Gastrocnemius medialis (tissue), 4 donors: Measurements from ENCODE around the gene OGA.

Experiments used
- POLR2A ChIP-seq, 2 donors: fragments of 450-650 bp; IDR thresholded peaks; one replicate each; pipeline ENCODE4 v1.6.1; 2017; ENCODE audit warnings: antibody characterized with exemption in 2 of 2, mild to moderate bottlenecking in 2 of 2, moderate library complexity in 2 of 2
- TF ChIP-seq, protein P1 (sequence below), 5 experiments: fragments of 450-650 bp in 3 of 5; fragments of 200-600 bp in 2 of 5; sonication (generic) in 2 of 5; IDR thresholded peaks in 4 of 5; conservative IDR thresholded peaks in 1 of 5; 1 replicate in 4 of 5; 2 replicates in 1 of 5; pipeline ENCODE4 v1.5.1; 2016 to 2019; ENCODE audit warnings: antibody characterized with exemption in 5 of 5, mild to moderate bottlenecking in 3 of 5, moderate library complexity in 3 of 5

DNA sequence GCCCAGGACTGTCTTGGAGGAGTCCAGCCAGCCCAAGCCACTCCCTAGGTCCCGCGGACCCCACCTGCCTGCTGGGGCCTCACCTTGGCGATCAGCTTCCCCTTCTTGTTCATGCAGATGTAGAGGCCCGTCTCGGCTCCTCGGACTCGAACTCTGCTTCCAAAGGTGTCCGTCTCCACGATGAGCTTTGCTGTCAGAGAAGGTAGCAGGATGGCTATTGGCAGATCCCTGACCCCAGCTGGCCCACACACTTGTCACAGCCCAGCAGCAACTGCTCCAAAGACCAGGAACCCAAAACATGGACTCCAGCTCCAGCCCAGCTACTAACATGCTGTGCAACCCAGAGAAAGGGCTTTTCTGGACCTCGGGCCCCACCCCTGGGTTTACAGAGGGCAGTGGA is 46.9 kb downstream of the OGA start:
- TF ChIP-seq POLR2A (IDR thresholded peaks at IDR 0.05), result no peak
- TF ChIP-seq, protein P1, sequence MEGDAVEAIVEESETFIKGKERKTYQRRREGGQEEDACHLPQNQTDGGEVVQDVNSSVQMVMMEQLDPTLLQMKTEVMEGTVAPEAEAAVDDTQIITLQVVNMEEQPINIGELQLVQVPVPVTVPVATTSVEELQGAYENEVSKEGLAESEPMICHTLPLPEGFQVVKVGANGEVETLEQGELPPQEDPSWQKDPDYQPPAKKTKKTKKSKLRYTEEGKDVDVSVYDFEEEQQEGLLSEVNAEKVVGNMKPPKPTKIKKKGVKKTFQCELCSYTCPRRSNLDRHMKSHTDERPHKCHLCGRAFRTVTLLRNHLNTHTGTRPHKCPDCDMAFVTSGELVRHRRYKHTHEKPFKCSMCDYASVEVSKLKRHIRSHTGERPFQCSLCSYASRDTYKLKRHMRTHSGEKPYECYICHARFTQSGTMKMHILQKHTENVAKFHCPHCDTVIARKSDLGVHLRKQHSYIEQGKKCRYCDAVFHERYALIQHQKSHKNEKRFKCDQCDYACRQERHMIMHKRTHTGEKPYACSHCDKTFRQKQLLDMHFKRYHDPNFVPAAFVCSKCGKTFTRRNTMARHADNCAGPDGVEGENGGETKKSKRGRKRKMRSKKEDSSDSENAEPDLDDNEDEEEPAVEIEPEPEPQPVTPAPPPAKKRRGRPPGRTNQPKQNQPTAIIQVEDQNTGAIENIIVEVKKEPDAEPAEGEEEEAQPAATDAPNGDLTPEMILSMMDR (IDR thresholded peaks at IDR 0.05 in 4 of 5, conservative IDR thresholded peaks at IDR 0.05 in 1 of 5), result no peak
